ENCODE results near the gene CDK13. TPM values are rescaled to one million over a fixed set of nuclear protein-coding genes. Genes with fewer than 3 reads are reported as not detected.
"Not testable (repeated sequence)": the region's sequence is repeated elsewhere in the genome, so short reads cannot be mapped to it uniquely, and the experiment has no call there.

The CDK13 gene
- total RNA-seq, 2 donors from 2014 or later = 37.6 to 41.3 TPM

DNA sequence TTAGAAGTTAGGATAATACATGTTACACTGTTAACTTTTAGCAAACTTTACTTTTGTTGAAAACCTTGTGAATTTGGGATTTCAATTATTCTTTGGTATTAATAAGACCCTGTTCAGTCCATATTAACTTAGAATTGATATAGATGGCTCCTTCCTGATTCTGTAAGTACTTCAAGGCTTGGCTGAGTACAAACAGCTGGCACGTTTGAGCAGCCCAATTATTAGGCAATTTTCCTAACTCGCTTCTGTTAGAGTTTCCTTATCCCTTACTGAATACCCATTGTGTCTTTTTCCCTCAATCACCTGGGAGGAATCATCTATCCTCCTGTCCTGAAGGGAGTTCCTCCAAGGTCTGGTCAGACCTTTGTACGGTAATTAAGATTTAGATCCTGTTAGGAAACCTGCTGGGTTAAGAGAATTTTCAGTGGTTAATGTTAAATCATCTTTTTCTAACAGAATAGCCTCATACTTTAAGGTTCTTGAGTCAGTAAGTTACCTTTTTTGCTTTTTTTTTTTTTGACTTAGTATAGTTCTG is 195.6 kb downstream of the CDK13 start:
- not testable (repeated sequence) for H3K9me3 Mint-ChIP-seq; H3K36me3 Mint-ChIP-seq; ATAC-seq; H3K27ac Mint-ChIP-seq; DNase-seq (ENCODE audit: low spot score in 2 of 2)

GRCh38 chr7:40147371-40148246 is 197.6 kb downstream of the CDK13 start:
- DNase-seq (ENCODE audit: low spot score in 2 of 2) (no peak), ATAC-seq (no peak)
- Mint-ChIP-seq H3K36me3 (no peaks in the 10 kb centered on the region), H3K27ac (no peak overlapping the region), H3K9me3 (no peaks in the 10 kb centered on the region)

DNA sequence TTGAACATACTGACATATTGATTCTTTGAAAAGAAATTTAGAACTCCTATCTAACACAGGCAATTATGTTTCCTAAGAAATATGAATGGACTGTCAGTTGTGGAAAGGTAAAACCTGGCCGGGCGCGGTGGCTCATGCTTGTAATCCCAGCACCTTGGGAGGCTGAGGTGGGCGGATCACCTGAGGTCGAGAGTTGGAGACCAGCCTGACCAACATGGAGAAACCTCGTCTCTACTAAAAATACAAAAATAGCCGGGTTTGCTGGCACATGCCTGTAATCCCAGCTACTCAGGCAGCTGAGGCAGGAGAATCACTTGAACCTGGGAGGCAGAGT is 198.2 kb downstream of the CDK13 start:
- not testable (repeated sequence) for H3K36me3 Mint-ChIP-seq; H3K9me3 Mint-ChIP-seq; DNase-seq (ENCODE audit: low spot score in 2 of 2); ATAC-seq; H3K27ac Mint-ChIP-seq

DNA sequence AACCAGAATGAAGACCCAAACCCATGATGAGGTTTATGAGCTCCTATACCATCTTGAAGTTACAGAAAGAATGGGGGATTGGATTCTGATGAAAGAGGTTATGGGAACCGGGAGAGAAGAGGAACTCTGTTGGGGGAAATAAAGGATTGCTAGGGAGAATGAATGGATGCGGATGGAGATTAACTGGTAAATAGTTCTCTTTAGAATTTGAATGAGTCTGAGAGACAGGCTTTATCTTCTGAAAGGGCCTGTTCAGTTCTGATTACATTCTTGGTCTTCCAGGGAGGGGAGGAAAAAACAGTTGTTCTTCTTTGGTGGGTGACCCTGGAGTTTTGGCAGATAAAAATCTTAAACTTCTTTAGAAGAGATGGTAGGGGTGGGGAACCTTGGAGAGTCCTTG is 198.6 kb downstream of the CDK13 start:
- no peaks in the 10 kb centered on the region for H3K36me3 Mint-ChIP-seq
- DNase-seq (ENCODE audit: low spot score in 2 of 2) (no peak), ATAC-seq (no peak)
- H3K9me3 Mint-ChIP-seq = no peaks in the 10 kb centered on the region
- no peak overlapping the region for H3K27ac Mint-ChIP-seq

Other genes starting within 250 kb of the CDK13 start
- 10 to 100 TPM; 24.8 to 42.0 TPM for gene MPLKIP, start 184.4 kb downstream of the CDK13 start, total RNA-seq
- 1 to 10 TPM; 1.1 to 1.8 TPM for gene SUGCT, start 184.7 kb downstream of the CDK13 start, total RNA-seq

Data from activated naive CD4-positive, alpha-beta T cell treated with anti-CD3 and anti-CD28 coated beads, Interleukin-2, amount 50 U/mL, for 72 hours (primary cell).